Measurements from ENCODE around the gene ID2. TPM values are rescaled to one million over a fixed set of nuclear protein-coding genes. Genes with fewer than 3 reads are reported as not detected.

ID2 gene
- total and polyA plus RNA-seq, 2 of the 13 experiments (the other 11 are each of a cell fraction or from before 2014, with no cell fraction given), result 214 to 719 TPM

DNA sequence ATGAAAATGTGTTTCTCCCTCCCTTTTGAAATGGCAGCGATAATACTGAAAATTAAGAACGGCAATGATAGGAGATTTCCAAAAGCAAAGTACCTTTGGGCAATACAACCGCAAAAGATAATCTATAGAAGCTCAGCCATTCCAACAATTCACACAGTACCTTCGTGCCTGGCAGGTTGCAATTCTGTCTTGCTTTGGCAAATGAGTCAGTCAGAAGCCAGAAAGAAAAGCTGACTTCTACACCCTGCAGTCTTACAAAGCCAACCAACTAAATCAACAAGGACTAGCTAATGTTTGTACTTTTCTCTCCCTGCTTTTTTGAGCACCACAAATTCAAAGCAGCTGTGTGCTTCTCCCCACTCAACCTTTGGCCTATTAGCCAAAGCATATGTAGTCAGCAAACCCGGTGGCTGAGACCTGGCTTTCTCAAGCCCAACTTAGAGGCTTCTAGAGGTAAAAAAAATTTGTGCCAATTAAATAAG lies 25.7 kb upstream of the ID2 start (continued):
- TF ChIP-seq ZNF576 (CRISPR knock-in tag; IDR thresholded peaks at IDR 0.05) (no peak), ARNT (IDR thresholded peaks at IDR 0.05) (no peak), HMG20A (CRISPR knock-in tag; IDR thresholded peaks at IDR 0.05; ENCODE audit: borderline replicate concordance) (peak; percentile 91), PHF20 (CRISPR knock-in tag; IDR thresholded peaks at IDR 0.05) (no peak), ZNF841 (CRISPR knock-in tag; IDR thresholded peaks at IDR 0.05; ENCODE audit: borderline replicate concordance) (no peak), ZNF577 (CRISPR knock-in tag; IDR thresholded peaks at IDR 0.05; ENCODE audit: borderline replicate concordance, low read depth) (no peak), SMAD1 (CRISPR knock-in tag; IDR thresholded peaks at IDR 0.05; ENCODE audit: borderline replicate concordance, low read depth) (no peak), ZNF749 (CRISPR knock-in tag; IDR thresholded peaks at IDR 0.05; ENCODE audit: borderline replicate concordance) (no peak), ZIK1 (CRISPR knock-in tag; IDR thresholded peaks at IDR 0.05; ENCODE audit: borderline replicate concordance, low read depth) (no peak), SRSF4 (IDR thresholded peaks at IDR 0.05; ENCODE audit: low read depth, low read length, poor library complexity, severe bottlenecking) (no peak), ZNF292 (CRISPR knock-in tag; IDR thresholded peaks at IDR 0.05; ENCODE audit: borderline replicate concordance, low read depth) (peak; percentile 98), HDAC6 (IDR thresholded peaks at IDR 0.05; ENCODE audit: low read depth, low read length) (no peak), ATAD3A (CRISPR knock-in tag; IDR thresholded peaks at IDR 0.05) (no peak), ZNF557 (CRISPR knock-in tag; IDR thresholded peaks at IDR 0.05) (no peak), ZNF766 (CRISPR knock-in tag; IDR thresholded peaks at IDR 0.05; ENCODE audit: borderline replicate concordance) (no peak), MTA3 (CRISPR knock-in tag; IDR thresholded peaks at IDR 0.05) (no peak), SNAI1 (CRISPR knock-in tag; IDR thresholded peaks at IDR 0.05; ENCODE audit: borderline replicate concordance) (no peak), ZMAT3 (CRISPR knock-in tag; conservative IDR thresholded peaks at IDR 0.05) (0 out of 2 replicates have a peak, but pooled peaks have one; percentile 32), CSRNP2 (CRISPR knock-in tag; conservative IDR thresholded peaks at IDR 0.05; ENCODE audit: low read depth) (no peak)
- TF ChIP-seq, protein P1, sequence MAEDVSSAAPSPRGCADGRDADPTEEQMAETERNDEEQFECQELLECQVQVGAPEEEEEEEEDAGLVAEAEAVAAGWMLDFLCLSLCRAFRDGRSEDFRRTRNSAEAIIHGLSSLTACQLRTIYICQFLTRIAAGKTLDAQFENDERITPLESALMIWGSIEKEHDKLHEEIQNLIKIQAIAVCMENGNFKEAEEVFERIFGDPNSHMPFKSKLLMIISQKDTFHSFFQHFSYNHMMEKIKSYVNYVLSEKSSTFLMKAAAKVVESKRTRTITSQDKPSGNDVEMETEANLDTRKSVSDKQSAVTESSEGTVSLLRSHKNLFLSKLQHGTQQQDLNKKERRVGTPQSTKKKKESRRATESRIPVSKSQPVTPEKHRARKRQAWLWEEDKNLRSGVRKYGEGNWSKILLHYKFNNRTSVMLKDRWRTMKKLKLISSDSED (CRISPR knock-in tag; IDR thresholded peaks at IDR 0.05), result no peak
- TF ChIP-seq, protein P2, sequence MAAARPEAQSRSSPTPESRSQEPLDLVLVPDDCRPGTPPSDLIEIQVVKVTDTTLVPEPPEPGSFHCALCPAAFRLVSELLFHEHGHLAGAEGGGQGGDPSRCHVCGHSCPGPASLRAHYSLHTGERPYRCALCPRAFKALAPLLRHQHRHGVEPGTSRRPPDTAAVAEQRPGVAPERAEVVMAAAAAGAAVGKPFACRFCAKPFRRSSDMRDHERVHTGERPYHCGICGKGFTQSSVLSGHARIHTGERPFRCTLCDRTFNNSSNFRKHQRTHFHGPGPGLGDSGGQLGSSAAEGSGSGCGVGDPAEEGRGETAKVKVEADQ (CRISPR knock-in tag; IDR thresholded peaks at IDR 0.05; ENCODE audit: borderline replicate concordance), result 0 out of 2 replicates have a peak, but pooled peaks have one; percentile 33
- TF ChIP-seq, protein P3, sequence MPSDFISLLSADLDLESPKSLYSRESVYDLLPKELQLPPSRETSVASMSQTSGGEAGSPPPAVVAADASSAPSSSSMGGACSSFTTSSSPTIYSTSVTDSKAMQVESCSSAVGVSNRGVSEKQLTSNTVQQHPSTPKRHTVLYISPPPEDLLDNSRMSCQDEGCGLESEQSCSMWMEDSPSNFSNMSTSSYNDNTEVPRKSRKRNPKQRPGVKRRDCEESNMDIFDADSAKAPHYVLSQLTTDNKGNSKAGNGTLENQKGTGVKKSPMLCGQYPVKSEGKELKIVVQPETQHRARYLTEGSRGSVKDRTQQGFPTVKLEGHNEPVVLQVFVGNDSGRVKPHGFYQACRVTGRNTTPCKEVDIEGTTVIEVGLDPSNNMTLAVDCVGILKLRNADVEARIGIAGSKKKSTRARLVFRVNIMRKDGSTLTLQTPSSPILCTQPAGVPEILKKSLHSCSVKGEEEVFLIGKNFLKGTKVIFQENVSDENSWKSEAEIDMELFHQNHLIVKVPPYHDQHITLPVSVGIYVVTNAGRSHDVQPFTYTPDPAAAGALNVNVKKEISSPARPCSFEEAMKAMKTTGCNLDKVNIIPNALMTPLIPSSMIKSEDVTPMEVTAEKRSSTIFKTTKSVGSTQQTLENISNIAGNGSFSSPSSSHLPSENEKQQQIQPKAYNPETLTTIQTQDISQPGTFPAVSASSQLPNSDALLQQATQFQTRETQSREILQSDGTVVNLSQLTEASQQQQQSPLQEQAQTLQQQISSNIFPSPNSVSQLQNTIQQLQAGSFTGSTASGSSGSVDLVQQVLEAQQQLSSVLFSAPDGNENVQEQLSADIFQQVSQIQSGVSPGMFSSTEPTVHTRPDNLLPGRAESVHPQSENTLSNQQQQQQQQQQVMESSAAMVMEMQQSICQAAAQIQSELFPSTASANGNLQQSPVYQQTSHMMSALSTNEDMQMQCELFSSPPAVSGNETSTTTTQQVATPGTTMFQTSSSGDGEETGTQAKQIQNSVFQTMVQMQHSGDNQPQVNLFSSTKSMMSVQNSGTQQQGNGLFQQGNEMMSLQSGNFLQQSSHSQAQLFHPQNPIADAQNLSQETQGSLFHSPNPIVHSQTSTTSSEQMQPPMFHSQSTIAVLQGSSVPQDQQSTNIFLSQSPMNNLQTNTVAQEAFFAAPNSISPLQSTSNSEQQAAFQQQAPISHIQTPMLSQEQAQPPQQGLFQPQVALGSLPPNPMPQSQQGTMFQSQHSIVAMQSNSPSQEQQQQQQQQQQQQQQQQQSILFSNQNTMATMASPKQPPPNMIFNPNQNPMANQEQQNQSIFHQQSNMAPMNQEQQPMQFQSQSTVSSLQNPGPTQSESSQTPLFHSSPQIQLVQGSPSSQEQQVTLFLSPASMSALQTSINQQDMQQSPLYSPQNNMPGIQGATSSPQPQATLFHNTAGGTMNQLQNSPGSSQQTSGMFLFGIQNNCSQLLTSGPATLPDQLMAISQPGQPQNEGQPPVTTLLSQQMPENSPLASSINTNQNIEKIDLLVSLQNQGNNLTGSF (CRISPR knock-in tag; IDR thresholded peaks at IDR 0.05), result no peak

Measured in HepG2 (cell line).